ENCODE results near the gene PAK5. TPM values are rescaled to one million over a fixed set of nuclear protein-coding genes. Genes with fewer than 3 reads are reported as not detected.

The PAK5 gene
- total RNA-seq, 1 donor from 2014 or later, result 0.16 TPM

DNA sequence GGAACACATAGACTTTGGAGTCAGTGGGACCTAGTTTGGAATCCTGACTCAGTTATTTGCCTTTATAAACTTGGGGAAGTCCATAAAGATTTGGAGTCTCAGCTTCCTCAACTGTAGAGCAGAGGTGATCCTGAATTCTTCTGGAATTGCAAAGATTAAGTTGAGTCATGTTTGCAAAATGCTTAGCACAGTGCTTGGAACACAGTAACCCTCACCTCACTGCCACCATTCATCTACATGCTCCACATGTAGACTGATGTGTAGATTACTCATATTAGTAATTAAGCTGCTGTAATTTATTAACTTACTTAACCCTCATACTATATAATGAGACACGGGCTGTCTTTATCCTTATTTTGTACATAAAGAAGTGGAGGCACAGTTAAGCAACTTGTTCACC lies 263.0 kb downstream of the PAK5 start:
- FAIRE-seq (no peak), DNase-seq (ENCODE audit: low read depth) (no peak)
- no peak overlapping the region for H3K4me2 ChIP-seq (ENCODE audit: low read length)
- H3K79me2 ChIP-seq (ENCODE audit: insufficient read depth, low read length), result no peaks in the 10 kb centered on the region
- no peaks in the 10 kb centered on the region for H4K20me1 ChIP-seq (ENCODE audit: insufficient read depth, low read length)
- peaks cover 7% of the 10 kb centered on the region for H3K4me1 Mint-ChIP-seq (ENCODE audit: low read depth, unreplicated experiment)
- H3K9me3 Mint-ChIP-seq (ENCODE audit: unreplicated experiment), result no peaks in the 10 kb centered on the region
- no peak overlapping the region for H2AFZ ChIP-seq (ENCODE audit: low read depth, low read length)
- H3K27me3 ChIP-seq (ENCODE audit: insufficient read depth, low read length), result no peaks in the 10 kb centered on the region
- TF ChIP-seq EZH2 (IDR thresholded peaks at IDR 0.05; ENCODE audit: insufficient read depth, low read length), result no peak
- TF ChIP-seq, protein P1, sequence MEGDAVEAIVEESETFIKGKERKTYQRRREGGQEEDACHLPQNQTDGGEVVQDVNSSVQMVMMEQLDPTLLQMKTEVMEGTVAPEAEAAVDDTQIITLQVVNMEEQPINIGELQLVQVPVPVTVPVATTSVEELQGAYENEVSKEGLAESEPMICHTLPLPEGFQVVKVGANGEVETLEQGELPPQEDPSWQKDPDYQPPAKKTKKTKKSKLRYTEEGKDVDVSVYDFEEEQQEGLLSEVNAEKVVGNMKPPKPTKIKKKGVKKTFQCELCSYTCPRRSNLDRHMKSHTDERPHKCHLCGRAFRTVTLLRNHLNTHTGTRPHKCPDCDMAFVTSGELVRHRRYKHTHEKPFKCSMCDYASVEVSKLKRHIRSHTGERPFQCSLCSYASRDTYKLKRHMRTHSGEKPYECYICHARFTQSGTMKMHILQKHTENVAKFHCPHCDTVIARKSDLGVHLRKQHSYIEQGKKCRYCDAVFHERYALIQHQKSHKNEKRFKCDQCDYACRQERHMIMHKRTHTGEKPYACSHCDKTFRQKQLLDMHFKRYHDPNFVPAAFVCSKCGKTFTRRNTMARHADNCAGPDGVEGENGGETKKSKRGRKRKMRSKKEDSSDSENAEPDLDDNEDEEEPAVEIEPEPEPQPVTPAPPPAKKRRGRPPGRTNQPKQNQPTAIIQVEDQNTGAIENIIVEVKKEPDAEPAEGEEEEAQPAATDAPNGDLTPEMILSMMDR (IDR thresholded peaks at IDR 0.05; ENCODE audit: insufficient read depth, low read depth, low read length), result no peak
- no peaks in the 10 kb centered on the region for H3K9me3 ChIP-seq (ENCODE audit: insufficient read depth, low read depth, low read length)
- H3K27ac Mint-ChIP-seq (ENCODE audit: unreplicated experiment), result no peak overlapping the region
- no peak overlapping the region for H3K27ac ChIP-seq (ENCODE audit: low read depth, low read length)
- H3K36me3 Mint-ChIP-seq (ENCODE audit: low read depth, unreplicated experiment), result no peaks in the 10 kb centered on the region
- H3K36me3 ChIP-seq (ENCODE audit: insufficient read depth, low read length), result no peaks in the 10 kb centered on the region
- no peak overlapping the region for H3K9ac ChIP-seq (ENCODE audit: low read length)
- H3K4me3 ChIP-seq (ENCODE audit: insufficient read depth, low read depth, low read length), result no peak overlapping the region
- peaks cover 6% of the 10 kb centered on the region for H3K27me3 Mint-ChIP-seq (ENCODE audit: low read depth, unreplicated experiment)
- no peak overlapping the region for H3K4me3 Mint-ChIP-seq (ENCODE audit: unreplicated experiment)
- no peaks in the 10 kb centered on the region for H3K4me1 ChIP-seq (ENCODE audit: insufficient read depth, low read length)

DNA sequence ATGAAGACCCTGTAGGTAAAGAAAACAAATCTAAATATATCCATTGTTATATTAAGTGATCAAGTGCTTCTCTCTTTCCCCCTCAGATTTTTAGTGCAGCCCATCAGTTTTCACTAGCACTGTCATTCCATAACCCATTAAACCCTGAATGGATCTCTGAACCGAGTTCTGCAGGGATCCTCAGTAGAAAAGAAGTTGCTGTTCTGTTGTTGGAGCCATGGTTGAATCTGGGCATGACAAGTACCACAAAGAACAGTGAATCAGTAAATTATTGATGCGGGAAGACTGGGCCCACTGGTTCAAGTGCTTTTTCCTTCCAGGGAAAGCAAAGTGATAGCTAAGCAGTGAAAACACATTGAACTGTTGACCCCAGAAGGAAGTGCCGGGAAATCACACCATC lies 264.1 kb downstream of the PAK5 start:
- Histone ChIP-seq H3K9me3 (ENCODE audit: insufficient read depth, low read depth, low read length) (no peaks in the 10 kb centered on the region), H4K20me1 (ENCODE audit: insufficient read depth, low read length) (no peaks in the 10 kb centered on the region), H3K4me3 (ENCODE audit: insufficient read depth, low read depth, low read length) (no peak overlapping the region), H3K36me3 (ENCODE audit: insufficient read depth, low read length) (no peaks in the 10 kb centered on the region), H3K79me2 (ENCODE audit: insufficient read depth, low read length) (no peaks in the 10 kb centered on the region), H3K9ac (ENCODE audit: low read length) (no peak overlapping the region), H3K27me3 (ENCODE audit: insufficient read depth, low read length) (no peaks in the 10 kb centered on the region), H2AFZ (ENCODE audit: low read depth, low read length) (no peak overlapping the region), H3K4me2 (ENCODE audit: low read length) (no peak overlapping the region), H3K27ac (ENCODE audit: low read depth, low read length) (no peak overlapping the region), H3K4me1 (ENCODE audit: insufficient read depth, low read length) (no peaks in the 10 kb centered on the region)
- TF ChIP-seq EZH2 (IDR thresholded peaks at IDR 0.05; ENCODE audit: insufficient read depth, low read length), result no peak
- TF ChIP-seq, protein P1 (IDR thresholded peaks at IDR 0.05; ENCODE audit: insufficient read depth, low read depth, low read length), result no peak
- H3K36me3 Mint-ChIP-seq (ENCODE audit: low read depth, unreplicated experiment), result no peaks in the 10 kb centered on the region
- H3K27me3 Mint-ChIP-seq (ENCODE audit: low read depth, unreplicated experiment), result peaks cover 6% of the 10 kb centered on the region
- no peaks in the 10 kb centered on the region for H3K9me3 Mint-ChIP-seq (ENCODE audit: unreplicated experiment)
- H3K4me1 Mint-ChIP-seq (ENCODE audit: low read depth, unreplicated experiment), result peaks cover 7% of the 10 kb centered on the region
- FAIRE-seq (no peak), DNase-seq (ENCODE audit: low read depth) (no peak)
- H3K4me3 Mint-ChIP-seq (ENCODE audit: unreplicated experiment), result no peak overlapping the region
- H3K27ac Mint-ChIP-seq (ENCODE audit: unreplicated experiment), result no peak overlapping the region

DNA sequence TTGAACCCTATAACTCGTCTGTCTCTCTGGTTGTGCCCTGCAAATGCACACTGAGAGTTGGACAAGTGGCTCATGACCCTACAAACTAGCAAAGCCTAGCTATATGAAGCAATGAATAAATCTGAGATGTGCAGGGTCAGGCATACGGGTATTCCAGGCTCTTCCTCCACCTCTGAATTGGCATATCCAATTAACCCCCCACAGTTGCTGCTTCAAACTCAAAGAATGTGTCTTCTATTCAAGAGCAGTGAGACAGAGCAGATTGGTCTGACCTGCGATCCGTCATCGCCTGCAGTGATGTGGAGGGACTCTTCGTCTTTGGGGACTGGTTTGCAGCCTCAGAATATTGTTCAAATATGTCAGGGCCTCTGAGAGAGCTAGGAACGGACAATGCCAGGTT lies 264.7 kb downstream of the PAK5 start:
- Histone ChIP-seq H4K20me1 (ENCODE audit: insufficient read depth, low read length) (no peaks in the 10 kb centered on the region), H3K79me2 (ENCODE audit: insufficient read depth, low read length) (no peaks in the 10 kb centered on the region), H3K4me1 (ENCODE audit: insufficient read depth, low read length) (no peaks in the 10 kb centered on the region), H3K4me2 (ENCODE audit: low read length) (no peak overlapping the region), H3K27me3 (ENCODE audit: insufficient read depth, low read length) (no peaks in the 10 kb centered on the region), H2AFZ (ENCODE audit: low read depth, low read length) (no peak overlapping the region), H3K9ac (ENCODE audit: low read length) (no peak overlapping the region), H3K36me3 (ENCODE audit: insufficient read depth, low read length) (no peaks in the 10 kb centered on the region), H3K27ac (ENCODE audit: low read depth, low read length) (no peak overlapping the region), H3K9me3 (ENCODE audit: insufficient read depth, low read depth, low read length) (no peaks in the 10 kb centered on the region), H3K4me3 (ENCODE audit: insufficient read depth, low read depth, low read length) (no peak overlapping the region)
- no peak overlapping the region for H3K4me3 Mint-ChIP-seq (ENCODE audit: unreplicated experiment)
- no peak overlapping the region for H3K27ac Mint-ChIP-seq (ENCODE audit: unreplicated experiment)
- DNase-seq (ENCODE audit: low read depth) (no peak), FAIRE-seq (no peak)
- no peaks in the 10 kb centered on the region for H3K36me3 Mint-ChIP-seq (ENCODE audit: low read depth, unreplicated experiment)
- H3K4me1 Mint-ChIP-seq (ENCODE audit: low read depth, unreplicated experiment), result peaks cover 7% of the 10 kb centered on the region
- TF ChIP-seq, protein P1 (IDR thresholded peaks at IDR 0.05; ENCODE audit: insufficient read depth, low read depth, low read length), result no peak
- no peak for TF ChIP-seq EZH2 (IDR thresholded peaks at IDR 0.05; ENCODE audit: insufficient read depth, low read length)
- peaks cover 3% of the 10 kb centered on the region for H3K9me3 Mint-ChIP-seq (ENCODE audit: unreplicated experiment)
- H3K27me3 Mint-ChIP-seq (ENCODE audit: low read depth, unreplicated experiment), result peaks cover 6% of the 10 kb centered on the region
